ENCODE measurements around the gene BCL6B.

BCL6B gene

DNA sequence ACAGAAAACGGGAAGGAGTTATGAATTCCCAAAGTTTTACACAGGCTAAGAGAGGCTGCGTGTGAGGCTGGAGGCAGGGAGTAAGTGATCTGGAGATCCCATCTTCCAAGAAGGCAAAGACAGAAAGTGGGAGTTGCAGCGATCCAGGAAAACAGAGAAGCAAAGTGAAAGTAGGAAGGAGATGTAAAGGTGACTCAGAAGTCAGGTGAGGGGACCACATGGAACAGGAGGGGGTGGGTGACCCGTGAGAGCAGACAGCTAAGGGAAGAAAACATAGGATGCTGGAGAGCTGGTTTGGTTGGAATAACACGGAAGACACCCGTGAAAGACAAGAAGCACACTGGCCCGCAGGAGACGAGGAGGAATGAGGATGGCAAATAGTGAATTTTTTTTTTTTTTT lies 25.7 kb upstream of the BCL6B start:
- DNase-seq (ENCODE audit: low read depth in 1 of 2, low spot score in 1 of 2) = no peak
- no peak for TF ChIP-seq JUND (IDR thresholded peaks at IDR 0.05; ENCODE audit: low read depth)
- in situ Hi-C loops (cut with HindIII; ENCODE audit: low pct_unique_long_range_greater_than_20kb, low sequenced_read_pairs) = no loop called here

DNA sequence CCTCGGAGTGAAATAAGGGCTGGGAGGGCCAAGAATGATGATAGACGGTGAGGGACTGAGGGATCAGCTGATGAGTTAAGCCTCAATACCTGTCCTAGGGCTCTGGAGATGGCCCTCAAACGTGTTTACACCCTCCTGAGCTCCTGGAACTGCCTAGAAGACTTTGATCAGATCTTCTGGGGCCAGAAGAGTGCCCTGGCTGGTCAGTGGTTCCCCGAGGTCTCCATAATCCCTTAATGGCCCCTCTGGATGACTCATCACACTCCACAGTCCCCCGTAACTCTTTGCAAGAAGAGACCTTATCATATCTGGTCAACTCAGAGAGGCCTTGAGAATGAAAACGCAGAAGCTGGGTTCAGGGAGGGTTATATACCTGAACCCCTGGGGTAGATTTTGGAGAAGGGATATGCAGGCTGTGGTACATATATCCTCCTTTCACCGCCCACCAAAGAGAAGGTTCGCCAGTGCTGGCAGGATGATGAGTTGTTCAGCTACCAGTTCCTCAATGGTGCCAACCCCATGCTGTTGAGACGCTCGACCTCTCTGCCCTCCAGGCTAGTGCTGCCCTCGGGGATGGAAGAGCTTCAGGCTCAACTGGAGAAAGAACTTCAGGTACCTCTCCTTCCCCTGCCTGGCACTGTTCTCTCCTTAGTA lies 23.9 kb upstream of the BCL6B start:
- no peak for DNase-seq (ENCODE audit: low read depth in 1 of 2, low spot score in 1 of 2)
- in situ Hi-C loops (cut with HindIII; ENCODE audit: low pct_unique_long_range_greater_than_20kb, low sequenced_read_pairs) = no loop called here
- no peak for TF ChIP-seq JUND (IDR thresholded peaks at IDR 0.05; ENCODE audit: low read depth)

GRCh38 chr17:7001318-7001961 lies 21.4 kb upstream of the BCL6B start:
- no peak for TF ChIP-seq JUND (IDR thresholded peaks at IDR 0.05; ENCODE audit: low read depth)
- in situ Hi-C loops (cut with HindIII; ENCODE audit: low pct_unique_long_range_greater_than_20kb, low sequenced_read_pairs) = no loop called here
- no peak for DNase-seq (ENCODE audit: low read depth in 1 of 2, low spot score in 1 of 2)

DNA sequence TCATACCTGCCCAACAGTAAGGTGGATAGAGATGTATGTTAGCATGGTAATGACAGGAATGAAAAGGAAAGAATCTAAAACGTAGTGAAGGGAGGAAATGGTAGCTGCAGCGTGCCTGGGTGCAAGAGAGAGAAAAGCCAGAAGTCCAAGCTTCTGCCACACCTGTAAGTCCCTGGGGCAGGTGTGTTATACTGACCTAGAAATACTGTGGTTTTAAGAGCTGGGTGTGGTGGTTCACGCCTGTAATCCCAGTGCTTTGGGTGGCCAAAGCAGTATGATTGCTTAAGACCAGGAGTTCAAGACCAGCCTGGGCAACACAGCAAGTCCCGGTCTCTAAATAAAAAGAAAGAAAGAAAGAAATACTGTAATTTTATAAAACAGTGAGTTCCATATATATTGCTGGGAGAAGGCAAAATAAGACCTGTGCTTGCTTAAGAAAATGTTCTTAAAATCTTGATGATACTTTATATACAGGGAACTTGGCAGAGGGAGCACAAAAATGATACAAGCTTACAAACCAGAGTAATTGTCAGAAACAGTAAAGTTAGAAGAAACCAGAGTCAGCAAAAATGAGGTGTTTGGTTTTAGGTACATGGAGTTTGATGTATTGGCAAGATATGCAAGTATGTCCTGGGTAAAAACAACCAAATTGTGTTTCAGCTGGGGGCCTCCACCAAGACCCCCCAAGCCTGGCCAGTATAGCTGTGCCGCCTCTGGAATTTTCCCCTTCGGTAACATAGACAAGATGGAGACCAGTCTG lies 20.4 kb upstream of the BCL6B start:
- in situ Hi-C loops (cut with HindIII; ENCODE audit: low pct_unique_long_range_greater_than_20kb, low sequenced_read_pairs) = no loop called here
- TF ChIP-seq JUND (IDR thresholded peaks at IDR 0.05; ENCODE audit: low read depth) = no peak

DNA sequence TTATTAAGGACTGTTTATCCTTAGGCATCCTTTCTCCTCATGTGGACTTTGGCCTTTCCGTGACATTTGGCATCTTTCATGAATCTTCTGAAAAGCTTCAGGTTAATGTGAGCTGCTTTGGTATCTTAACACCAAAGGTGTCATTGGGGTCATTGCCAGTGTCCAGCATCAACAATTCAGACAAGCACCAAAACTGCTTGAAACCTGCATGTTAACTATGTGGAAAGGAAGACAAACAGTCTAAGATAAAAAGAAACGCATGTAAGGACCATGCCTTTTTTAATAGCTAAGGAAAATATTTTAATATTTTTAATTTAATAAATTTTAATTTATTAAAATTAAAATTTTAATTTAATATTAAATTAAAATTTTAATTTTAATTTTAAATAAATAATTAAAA lies 19.1 kb upstream of the BCL6B start:
- no peak for DNase-seq (ENCODE audit: low read depth in 1 of 2, low spot score in 1 of 2)
- TF ChIP-seq JUND (IDR thresholded peaks at IDR 0.05; ENCODE audit: low read depth) = no peak
- in situ Hi-C loops (cut with HindIII; ENCODE audit: low pct_unique_long_range_greater_than_20kb, low sequenced_read_pairs) = no loop called here

More for the DNA sequence above, 20.4 kb upstream of the BCL6B start:
- DNase-seq (ENCODE audit: low read depth in 1 of 2, low spot score in 1 of 2) = no peak

DNA sequence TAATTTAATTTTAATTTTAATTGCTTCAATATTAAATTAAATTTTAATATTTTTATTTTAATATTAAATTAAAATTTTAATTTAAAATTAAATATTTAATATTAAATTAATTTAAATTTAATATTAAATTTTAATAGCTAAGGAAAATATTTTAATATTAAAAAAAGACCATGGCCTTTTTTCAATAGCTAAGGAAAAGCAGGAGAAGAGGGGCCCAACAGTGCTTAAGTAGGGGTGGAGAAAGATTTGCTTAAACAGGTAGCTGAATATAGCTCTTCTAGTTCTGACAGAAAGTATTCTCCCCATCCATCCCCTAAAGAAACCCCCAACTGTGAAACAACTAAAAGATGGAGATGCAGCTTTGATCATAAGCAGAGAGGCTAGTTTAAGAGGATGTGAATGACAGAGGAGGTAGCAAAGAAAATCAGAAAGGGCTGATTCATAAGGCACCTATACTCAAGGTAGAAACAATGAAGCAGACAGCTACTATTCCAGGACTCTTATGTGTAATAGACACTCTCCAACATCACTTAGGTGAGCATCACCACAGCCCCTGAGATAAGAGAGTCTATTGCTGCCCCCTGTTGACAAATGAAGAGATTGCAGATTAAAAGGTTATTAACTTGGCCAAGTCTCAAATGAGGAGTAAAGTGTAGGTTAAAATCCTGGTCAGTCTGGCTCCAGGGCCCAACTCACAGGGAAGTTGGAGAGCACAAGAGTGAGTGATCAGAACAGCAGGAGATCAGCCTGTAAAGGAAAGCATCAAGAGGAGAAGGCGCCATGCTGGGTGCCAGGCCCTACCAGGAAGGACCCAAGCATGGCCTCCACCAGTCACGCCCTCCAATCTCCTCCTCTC lies 18.2 kb upstream of the BCL6B start:
- no peak for TF ChIP-seq JUND (IDR thresholded peaks at IDR 0.05; ENCODE audit: low read depth)
- peak in 1 of 2 experiments; percentile 76 for DNase-seq (ENCODE audit: low read depth in 1 of 2, low spot score in 1 of 2)
- in situ Hi-C loops (cut with HindIII; ENCODE audit: low pct_unique_long_range_greater_than_20kb, low sequenced_read_pairs) = no loop called here

DNA sequence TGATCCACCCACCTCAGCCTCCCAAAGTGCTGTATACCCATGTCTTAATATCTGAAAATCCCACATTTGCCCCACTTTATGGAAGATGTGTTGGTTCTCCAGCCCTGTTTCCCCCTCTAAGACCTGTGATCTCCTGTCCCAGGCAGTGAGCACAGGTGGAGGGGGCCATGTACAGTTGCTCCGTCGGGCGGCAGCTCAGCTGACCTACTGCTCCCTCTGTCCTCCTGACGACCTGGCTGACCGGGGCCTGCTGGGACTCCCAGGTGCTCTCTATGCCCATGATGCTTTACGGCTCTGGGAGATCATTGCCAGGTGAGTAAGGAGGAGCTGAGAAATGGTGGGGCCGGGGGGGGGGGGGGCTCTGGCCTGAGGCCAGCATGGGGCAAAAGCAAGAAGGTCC lies 17.1 kb upstream of the BCL6B start:
- TF ChIP-seq JUND (IDR thresholded peaks at IDR 0.05; ENCODE audit: low read depth) = no peak
- in situ Hi-C loops (cut with HindIII; ENCODE audit: low pct_unique_long_range_greater_than_20kb, low sequenced_read_pairs) = no loop called here
- no peak for DNase-seq (ENCODE audit: low read depth in 1 of 2, low spot score in 1 of 2)

GRCh38 chr17:7007143-7007542 lies 15.7 kb upstream of the BCL6B start:
- DNase-seq (ENCODE audit: low read depth in 1 of 2, low spot score in 1 of 2) = no peak
- in situ Hi-C loops (cut with HindIII; ENCODE audit: low pct_unique_long_range_greater_than_20kb, low sequenced_read_pairs) = no loop called here
- TF ChIP-seq JUND (IDR thresholded peaks at IDR 0.05; ENCODE audit: low read depth) = no peak

- no peak for DNase-seq (ENCODE audit: low read depth in 1 of 2, low spot score in 1 of 2)
- no peak for TF ChIP-seq JUND (IDR thresholded peaks at IDR 0.05; ENCODE audit: low read depth)
- in situ Hi-C loops (cut with HindIII; ENCODE audit: low pct_unique_long_range_greater_than_20kb, low sequenced_read_pairs) = no loop called here
Observed at GRCh38 chr17:7010523-7010922, 12.3 kb upstream of the BCL6B start.

DNA sequence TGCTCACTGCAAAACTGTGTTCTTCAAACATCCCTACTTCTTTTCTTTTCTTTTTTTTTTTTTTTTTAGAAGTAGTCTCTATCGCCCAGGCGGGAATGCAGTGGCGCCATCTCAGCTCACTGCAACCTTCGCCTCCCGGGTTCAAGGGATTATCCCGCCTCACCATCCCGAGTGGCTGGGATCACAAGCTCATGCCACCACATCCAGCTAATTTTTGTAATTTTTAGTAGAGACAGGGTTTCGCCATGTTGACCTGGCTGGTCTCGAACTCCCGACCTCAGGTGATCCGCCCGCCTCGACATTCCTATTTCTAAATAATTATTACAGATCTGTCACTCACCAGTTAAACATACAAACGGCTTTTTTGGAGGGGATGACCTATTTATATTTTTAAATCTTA lies 11.4 kb upstream of the BCL6B start:
- no peak for TF ChIP-seq JUND (IDR thresholded peaks at IDR 0.05; ENCODE audit: low read depth)
- in situ Hi-C loops (cut with HindIII; ENCODE audit: low pct_unique_long_range_greater_than_20kb, low sequenced_read_pairs) = no loop called here
- DNase-seq (ENCODE audit: low read depth in 1 of 2, low spot score in 1 of 2) = no peak

DNA sequence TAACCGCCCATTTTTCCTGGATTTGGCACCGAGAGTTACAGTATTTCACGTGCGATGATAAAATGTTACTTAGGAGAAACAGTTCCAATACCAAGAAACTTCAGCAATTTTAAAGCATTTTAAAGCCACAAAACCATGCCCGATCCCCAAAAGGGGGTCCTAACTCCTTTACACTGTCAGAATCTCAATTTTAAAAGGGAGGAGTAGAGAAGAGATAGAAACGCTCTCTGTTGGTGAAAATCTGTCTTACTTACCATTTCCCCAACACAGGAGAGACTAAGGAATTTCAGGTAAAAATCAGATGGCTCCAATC lies 11.0 kb upstream of the BCL6B start:
- in situ Hi-C loops (cut with HindIII; ENCODE audit: low pct_unique_long_range_greater_than_20kb, low sequenced_read_pairs) = no loop called here
- no peak for TF ChIP-seq JUND (IDR thresholded peaks at IDR 0.05; ENCODE audit: low read depth)
- DNase-seq (ENCODE audit: low read depth in 1 of 2, low spot score in 1 of 2) = no peak

DNA sequence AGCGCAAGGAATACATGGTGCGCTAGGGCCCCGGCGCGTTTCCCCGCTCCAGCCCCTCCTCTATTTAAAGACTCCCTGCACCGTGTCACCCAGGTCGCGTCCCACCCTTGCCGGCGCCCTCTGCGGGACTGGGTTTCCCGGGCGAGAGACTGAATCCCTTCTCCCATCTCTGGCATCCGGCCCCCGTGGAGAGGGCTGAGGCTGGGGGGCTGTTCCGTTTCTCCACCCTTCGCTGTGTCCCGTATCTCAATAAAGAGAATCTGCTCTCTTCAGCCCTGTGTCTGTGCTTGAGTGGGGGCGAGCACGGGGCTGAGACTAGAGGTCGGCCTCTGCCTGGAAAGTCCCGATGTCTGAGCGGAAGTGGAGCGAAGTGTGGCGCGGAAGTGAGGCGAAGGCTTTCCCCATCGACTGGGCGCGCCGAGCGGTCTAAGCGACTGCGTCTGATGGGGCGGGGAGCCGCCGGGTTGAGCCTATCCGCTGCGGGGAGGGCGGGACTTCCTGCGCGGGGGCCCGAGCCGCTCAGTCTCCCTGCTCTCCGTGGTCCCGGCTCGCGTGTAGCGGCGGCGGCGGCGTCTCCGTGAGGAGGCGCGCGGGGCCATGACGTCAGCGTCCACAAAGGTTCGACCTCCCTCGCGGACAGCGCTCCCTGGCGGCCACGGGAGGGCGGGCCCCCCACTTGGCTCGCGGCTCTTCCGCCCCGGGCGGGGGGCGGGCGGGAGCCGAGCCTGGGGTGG lies 8.4 kb upstream of the BCL6B start:
- in situ Hi-C loops (cut with HindIII; ENCODE audit: low pct_unique_long_range_greater_than_20kb, low sequenced_read_pairs) = no loop called here
- TF ChIP-seq JUND (IDR thresholded peaks at IDR 0.05; ENCODE audit: low read depth) = no peak
- peak; percentile 81 to 96 for DNase-seq (ENCODE audit: low read depth in 1 of 2, low spot score in 1 of 2)

All from T47D (cell line).